Peyer's patch (tissue), 4 donors: ENCODE results near the gene SERPINB12. TPM values are rescaled to one million over a fixed set of nuclear protein-coding genes. Genes with fewer than 3 reads are reported as not detected.

ENCODE experiments used
- DNase-seq, 3 donors: peaks; one replicate each; pipeline ENCODE4 v3.0.0-alpha.2; 2017 to 2019
- H3K27ac ChIP-seq, 4 donors: fragments of 200-600 bp; sonication (generic); one replicate each; pipeline ENCODE4 v1.5.1; 2016 to 2019
- H3K27me3 ChIP-seq, 2 donors: fragments of 200-600 bp; sonication (generic); one replicate each; pipeline ENCODE4 v1.5.1; 2019
- H3K36me3 ChIP-seq, 3 donors: fragments of 200-600 bp; sonication (generic); one replicate each; pipeline ENCODE4 v1.5.1; 2016 to 2019
- H3K4me1 ChIP-seq, 4 donors: fragments of 200-600 bp; sonication (generic); one replicate each; pipeline ENCODE4 v1.5.1; 2016 to 2019
- H3K4me3 ChIP-seq, 4 donors: fragments of 200-600 bp; sonication (generic); 1 replicate in 3 of 4; 2 replicates in 1 of 4; pipeline ENCODE4 v1.5.1; 2016 to 2019; ENCODE audit warnings: mild to moderate bottlenecking in 1 of 4
- H3K9me3 ChIP-seq, 4 donors: fragments of 200-600 bp; sonication (generic); one replicate each; pipeline ENCODE4 v1.5.1; 2016 to 2019; ENCODE audit warnings: mild to moderate bottlenecking in 1 of 4
- CTCF ChIP-seq, 6 experiments: fragments of 450-650 bp in 4 of 6; fragments of 200-600 bp in 2 of 6; sonication (generic) in 1 of 6; IDR thresholded peaks; one replicate each; pipeline ENCODE4 v1.5.1; 2017 to 2019; ENCODE audit warnings: antibody characterized with exemption in 6 of 6, mild to moderate bottlenecking in 3 of 6, moderate library complexity in 1 of 6
- POLR2A ChIP-seq, 2 donors: fragments of 450-650 bp; IDR thresholded peaks; one replicate each; pipeline ENCODE4 v1.5.1; 2017; ENCODE audit warnings: antibody characterized with exemption in 2 of 2, mild to moderate bottlenecking in 2 of 2, moderate library complexity in 2 of 2
- total RNA-seq, 4 donors: library from RNA; depleted of rRNA; stranded (reverse); fragments of >200 nt; gene quantifications; one replicate each; pipeline ENCODE4 v1.1.0, GENCODE V29; 2016

The SERPINB12 gene
- total RNA-seq, 4 donors from 2014 or later = not detected

GRCh38 chr18:63532471-63532870, 9.7 kb upstream of the SERPINB12 start:
- TF ChIP-seq CTCF (IDR thresholded peaks at IDR 0.05) (no peak), POLR2A (IDR thresholded peaks at IDR 0.05) (no peak)
- DNase-seq = no peak
- no peaks in the 10 kb centered on the region for H3K9me3 ChIP-seq
- H3K36me3 ChIP-seq = no peaks in the 10 kb centered on the region
- no peak overlapping the region for H3K4me3 ChIP-seq
- H3K4me1 ChIP-seq = no peaks in the 10 kb centered on the region
- no peaks in the 10 kb centered on the region for H3K27me3 ChIP-seq
- H3K27ac ChIP-seq = no peak overlapping the region

DNA sequence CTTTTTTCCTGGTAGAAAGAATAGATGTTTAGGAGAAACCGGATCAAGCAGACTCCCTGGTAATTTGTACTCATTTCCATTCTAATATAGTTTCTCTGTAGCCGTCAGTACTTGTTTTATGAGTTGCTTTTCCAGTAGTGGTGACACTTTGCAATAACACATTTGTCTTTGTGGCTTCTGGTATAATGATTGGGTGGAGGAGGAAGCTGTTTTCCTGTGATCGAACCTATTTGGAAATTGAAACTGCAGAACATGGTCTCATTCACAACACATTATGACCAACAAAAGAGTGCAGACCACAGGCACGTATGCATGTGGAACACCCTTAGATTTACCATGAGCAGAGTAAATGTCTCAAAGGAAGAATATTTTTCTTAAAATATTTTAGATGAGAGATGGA, 7.6 kb upstream of the SERPINB12 start:
- no peaks in the 10 kb centered on the region for H3K9me3 ChIP-seq
- no peaks in the 10 kb centered on the region for H3K36me3 ChIP-seq
- no peak overlapping the region for H3K27ac ChIP-seq
- no peaks in the 10 kb centered on the region for H3K4me1 ChIP-seq
- TF ChIP-seq CTCF (IDR thresholded peaks at IDR 0.05) (no peak), POLR2A (IDR thresholded peaks at IDR 0.05) (no peak)
- no peaks in the 10 kb centered on the region for H3K27me3 ChIP-seq
- DNase-seq = no peak
- no peak overlapping the region for H3K4me3 ChIP-seq

GRCh38 chr18:63539904-63540510, 2.2 kb upstream of the SERPINB12 start:
- TF ChIP-seq CTCF (IDR thresholded peaks at IDR 0.05) (no peak), POLR2A (IDR thresholded peaks at IDR 0.05) (no peak)
- Histone ChIP-seq H3K27ac (no peak overlapping the region), H3K27me3 (no peaks in the 10 kb centered on the region), H3K36me3 (no peaks in the 10 kb centered on the region), H3K4me1 (no peaks in the 10 kb centered on the region), H3K4me3 (no peak overlapping the region), H3K9me3 (no peaks in the 10 kb centered on the region)
- no peak for DNase-seq

- TF ChIP-seq CTCF (IDR thresholded peaks at IDR 0.05) (no peak), POLR2A (IDR thresholded peaks at IDR 0.05) (no peak)
- DNase-seq = no peak
- Histone ChIP-seq H3K27me3 (no peaks in the 10 kb centered on the region), H3K36me3 (no peaks in the 10 kb centered on the region), H3K9me3 (no peaks in the 10 kb centered on the region), H3K4me3 (no peak overlapping the region), H3K27ac (no peak overlapping the region), H3K4me1 (no peaks in the 10 kb centered on the region)
Measured at GRCh38 chr18:63544017-63544416, 1.8 kb downstream of the SERPINB12 start.

GRCh38 chr18:63545000-63545399, 2.8 kb downstream of the SERPINB12 start:
- Histone ChIP-seq H3K4me3 (no peak overlapping the region), H3K9me3 (no peaks in the 10 kb centered on the region), H3K27me3 (no peaks in the 10 kb centered on the region), H3K4me1 (no peaks in the 10 kb centered on the region), H3K27ac (no peak overlapping the region), H3K36me3 (no peaks in the 10 kb centered on the region)
- TF ChIP-seq CTCF (IDR thresholded peaks at IDR 0.05) = no peak
- no peak for TF ChIP-seq POLR2A (IDR thresholded peaks at IDR 0.05)
- no peak for DNase-seq

DNA sequence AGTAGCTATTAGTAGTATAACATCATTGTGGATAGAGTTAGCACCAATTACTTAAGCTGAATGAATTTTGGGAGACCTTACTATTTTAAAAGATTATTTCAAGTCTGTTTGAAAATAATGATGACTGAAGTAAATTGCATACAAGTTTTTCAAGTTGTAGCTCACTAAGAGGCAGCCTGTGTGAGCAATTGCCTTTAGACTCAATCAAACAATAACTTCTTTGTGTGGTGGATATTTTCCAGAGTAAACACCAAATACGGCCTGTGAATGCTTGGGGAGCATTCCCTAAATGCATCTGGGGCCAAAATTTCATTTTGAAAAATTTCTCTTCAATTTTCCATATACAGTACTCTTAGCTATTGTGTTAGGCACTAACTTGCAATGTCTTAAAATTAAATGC, 7.9 kb downstream of the SERPINB12 start:
- Histone ChIP-seq H3K27me3 (no peaks in the 10 kb centered on the region), H3K4me1 (no peaks in the 10 kb centered on the region)
- TF ChIP-seq CTCF (IDR thresholded peaks at IDR 0.05) (no peak), POLR2A (IDR thresholded peaks at IDR 0.05) (no peak)

More for the DNA sequence above, 7.9 kb downstream of the SERPINB12 start:
- Histone ChIP-seq H3K4me3 (no peak overlapping the region), H3K27ac (no peak overlapping the region), H3K36me3 (no peaks in the 10 kb centered on the region), H3K9me3 (no peaks in the 10 kb centered on the region)
- no peak for DNase-seq
